Glomerular visceral epithelial cell (primary cell): ENCODE measurements around the gene ABCA4.

Experiments
- DNase-seq: peaks from one replicate; pipeline ENCODE4 v3.0.0-alpha.2; 2016; ENCODE audit errors: extremely low spot score

Gene ABCA4

DNA sequence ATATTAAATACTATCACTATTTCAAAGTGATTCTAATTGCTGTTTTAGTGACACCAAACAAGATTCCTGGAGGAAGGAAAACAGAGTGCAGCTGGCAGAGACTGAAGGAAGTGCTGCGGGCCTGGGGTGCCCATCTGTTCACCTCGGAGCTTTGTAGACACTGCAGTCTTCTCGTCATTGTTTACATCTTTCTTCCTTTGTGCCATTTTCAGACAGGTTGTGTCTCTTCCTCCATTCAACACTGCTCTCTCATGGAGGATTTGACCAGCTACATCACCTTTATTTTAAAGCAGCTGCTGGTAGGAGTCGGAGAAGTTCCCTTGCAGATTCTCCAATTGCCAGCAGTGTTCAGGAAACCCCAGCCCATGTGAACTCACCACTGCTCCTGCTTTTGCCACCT lies 37.3 kb downstream of the ABCA4 start:
- DNase-seq: no peak

DNA sequence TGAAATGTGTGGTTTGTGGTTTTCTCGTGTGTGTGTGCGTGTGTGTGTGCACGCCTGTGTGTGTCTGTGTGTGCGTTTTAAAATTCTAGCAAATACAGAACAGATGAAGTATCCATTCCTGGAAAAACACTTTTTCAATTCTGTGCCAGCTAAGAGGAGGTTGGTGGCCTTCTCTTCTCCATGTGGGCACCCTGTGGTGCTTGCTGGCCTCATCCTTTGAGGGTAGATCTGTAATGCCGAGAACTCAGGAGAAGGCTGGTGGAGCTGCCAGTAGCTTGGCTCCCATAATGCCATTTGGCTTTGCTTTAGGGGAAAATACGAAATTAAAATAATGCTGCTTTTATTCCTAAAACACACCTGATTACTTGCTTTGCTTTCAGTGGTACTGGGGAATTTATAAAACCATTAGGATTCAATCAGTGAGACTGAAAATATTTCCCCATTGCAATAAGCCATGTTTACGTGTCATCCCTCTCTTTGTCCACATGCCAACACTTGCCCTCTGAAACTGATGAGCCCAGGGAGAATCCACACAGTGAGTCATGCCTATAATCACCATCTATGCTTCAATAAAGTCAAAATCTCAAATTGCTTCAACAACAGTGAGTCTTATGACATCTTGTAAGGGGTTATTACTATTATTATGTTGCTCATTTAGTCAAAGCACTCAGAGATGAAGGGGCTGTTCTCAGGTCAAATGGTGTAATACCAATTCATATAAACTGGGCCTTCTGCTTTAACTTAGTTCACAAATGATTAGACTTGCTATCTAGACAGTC lies 39.2 kb downstream of the ABCA4 start:
- peak; percentile 71 for DNase-seq

DNA sequence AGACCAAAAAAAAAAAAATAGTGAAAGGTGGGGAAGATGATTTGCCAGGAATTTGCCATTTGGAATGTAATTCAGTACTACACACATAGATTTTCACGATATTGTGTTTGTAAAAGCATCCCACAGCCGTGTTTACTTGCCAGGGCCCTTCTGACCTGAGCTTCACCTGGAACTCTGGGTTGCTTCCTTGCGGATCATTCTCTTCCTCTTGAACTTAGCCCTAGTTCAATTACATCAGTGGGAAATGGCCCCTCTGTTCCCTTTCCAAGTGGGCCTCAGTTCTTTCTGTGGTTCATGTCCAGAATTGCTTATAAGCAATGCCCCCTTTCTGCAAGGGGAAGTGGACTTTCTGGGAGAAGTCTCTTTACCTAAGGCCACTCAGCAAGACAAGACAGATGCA lies 41.0 kb downstream of the ABCA4 start:
- no peak for DNase-seq

DNA sequence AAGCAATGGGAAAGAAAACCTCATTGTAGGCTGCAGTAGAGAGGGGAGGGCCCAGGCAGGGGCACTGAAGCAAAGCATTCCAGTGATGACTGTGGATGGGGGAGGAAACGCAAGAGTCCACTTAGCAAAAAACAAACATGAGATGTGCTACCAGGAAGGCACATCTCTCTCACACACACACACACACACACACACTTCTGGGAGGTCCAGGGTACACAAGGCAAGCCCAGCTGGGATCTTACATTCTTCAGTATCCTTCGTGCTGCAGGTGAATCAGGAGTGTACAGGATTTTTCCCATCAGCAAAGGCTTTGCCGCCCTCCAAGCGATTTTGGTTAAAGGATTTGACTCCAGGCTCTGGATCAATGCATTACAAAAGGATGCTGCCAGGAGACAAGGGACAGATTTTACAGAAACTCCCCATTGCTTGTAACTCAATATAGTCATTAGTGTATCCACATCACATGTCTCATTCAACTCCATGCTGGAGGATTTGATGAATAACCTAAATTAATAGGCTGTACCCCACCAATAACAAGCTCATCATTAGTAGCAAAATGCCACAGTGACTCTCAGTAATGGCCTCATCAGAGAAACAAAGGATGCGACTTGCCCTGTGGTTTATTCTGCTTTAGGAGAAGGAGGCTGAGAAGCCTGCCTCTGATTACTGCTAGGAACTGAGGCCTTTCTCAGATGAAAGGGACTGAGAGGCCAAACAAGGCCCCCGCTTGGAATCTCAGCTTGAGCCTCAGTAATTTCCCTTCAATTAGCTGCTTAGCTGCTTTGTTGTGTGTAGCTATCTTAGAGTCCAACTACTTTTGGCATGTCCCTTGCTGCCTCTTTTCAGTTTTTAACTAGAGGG lies 41.6 kb downstream of the ABCA4 start:
- DNase-seq: peak; percentile 86

- DNase-seq: no peak
These were observed 48.0 kb downstream of the ABCA4 start for GRCh38 chr1:94072840-94073522.

DNA sequence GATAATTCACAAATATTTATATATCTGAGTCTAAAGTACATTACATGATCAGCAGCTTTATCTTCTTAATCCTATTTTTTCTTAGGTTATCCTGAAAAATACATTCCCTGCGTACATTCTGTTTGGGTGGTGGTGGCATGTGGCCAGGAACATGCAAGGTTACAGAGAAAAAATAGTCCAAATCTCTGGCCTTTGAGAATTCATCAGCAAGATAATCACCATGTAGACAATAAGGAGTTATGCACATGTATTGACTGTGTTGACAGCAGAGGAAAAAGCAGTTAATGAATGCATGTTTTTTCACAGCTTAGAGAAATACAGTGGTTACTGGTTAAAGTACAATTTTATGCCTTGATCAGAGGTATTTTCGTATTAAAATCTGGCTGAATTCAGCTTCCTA lies 49.0 kb downstream of the ABCA4 start:
- DNase-seq: no peak

DNA sequence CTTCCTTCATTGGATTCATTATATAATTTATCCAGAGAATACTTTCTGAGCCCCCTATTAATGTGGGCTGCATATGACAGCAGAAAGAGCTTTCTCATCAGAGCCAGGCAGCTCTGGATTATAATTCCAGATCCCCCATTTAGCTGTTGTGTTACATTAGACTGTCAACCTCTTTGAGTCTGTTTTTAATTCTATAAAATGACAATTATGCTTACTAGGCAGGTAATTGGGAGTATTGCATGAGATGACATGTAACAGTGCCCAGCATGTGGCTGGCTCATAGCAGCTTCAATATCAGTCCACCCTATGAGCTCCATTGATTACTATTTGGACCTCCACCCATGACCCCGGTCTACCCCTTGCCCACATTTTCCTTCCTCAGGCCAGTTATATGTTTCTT lies 49.6 kb downstream of the ABCA4 start:
- no peak for DNase-seq

DNA sequence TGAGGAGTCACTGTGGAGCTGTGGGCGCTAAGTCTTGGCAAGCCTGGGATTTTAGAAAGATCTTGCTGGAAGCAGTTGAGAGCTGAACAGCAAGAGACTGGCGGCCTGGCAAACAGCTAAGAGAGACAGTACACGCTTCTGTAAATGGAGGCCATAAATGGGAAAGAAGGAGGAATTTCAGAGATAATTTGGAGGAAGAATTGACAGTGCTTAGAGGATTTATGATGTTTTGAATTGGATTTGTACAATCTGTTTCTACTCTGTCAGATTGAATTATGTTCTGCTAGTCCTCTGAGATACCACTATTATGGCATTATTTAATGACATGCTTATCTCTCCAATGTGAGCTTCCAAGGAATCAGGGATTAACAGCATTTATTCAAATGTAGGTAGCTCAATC lies 50.1 kb downstream of the ABCA4 start:
- DNase-seq: no peak

GRCh38 chr1:94069919-94070285 lies 51.0 kb downstream of the ABCA4 start:
- DNase-seq: no peak

DNA sequence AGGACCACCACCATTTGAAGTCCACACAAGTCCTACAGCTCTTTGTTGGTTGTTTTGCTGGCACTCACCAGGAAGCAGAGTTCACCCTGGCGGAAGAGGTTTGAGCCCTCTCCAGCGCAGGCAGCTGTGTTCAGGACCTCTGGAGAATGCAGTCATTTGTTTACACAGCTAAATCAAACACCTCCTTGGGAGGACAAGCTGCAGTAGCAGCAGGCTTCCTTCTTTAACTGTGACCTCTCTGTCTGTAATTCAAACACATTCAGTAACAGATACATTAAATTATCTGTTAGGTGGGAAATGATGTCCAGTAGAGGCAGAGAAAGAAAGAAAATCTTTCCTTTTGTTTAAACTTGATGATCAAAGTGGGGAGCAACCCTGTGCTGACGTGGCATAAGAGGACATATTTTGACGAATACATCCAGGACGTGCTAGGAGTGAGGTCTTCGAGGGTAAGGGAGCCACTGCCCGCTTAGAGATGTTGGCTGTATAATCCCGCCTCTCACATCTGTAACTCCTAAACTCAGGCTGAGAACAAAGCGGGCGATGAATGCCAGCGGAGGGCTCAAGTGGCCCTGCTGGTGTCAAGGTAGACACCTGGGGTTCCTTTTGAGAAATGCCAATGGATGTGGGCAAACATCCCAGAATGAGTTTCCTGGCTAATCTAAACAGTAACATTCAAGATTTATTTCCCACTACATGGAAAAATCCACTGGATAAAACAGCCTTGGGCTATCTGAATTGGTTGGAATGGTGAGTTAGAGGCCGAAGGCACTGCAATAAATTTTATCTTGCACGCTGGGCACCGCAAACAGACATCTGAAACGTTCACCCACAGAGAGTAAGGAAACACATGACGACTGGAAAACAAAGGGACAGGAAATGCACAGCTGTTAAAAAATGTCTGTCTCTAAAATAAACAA lies 51.7 kb downstream of the ABCA4 start:
- DNase-seq: peak; percentile 36

DNA sequence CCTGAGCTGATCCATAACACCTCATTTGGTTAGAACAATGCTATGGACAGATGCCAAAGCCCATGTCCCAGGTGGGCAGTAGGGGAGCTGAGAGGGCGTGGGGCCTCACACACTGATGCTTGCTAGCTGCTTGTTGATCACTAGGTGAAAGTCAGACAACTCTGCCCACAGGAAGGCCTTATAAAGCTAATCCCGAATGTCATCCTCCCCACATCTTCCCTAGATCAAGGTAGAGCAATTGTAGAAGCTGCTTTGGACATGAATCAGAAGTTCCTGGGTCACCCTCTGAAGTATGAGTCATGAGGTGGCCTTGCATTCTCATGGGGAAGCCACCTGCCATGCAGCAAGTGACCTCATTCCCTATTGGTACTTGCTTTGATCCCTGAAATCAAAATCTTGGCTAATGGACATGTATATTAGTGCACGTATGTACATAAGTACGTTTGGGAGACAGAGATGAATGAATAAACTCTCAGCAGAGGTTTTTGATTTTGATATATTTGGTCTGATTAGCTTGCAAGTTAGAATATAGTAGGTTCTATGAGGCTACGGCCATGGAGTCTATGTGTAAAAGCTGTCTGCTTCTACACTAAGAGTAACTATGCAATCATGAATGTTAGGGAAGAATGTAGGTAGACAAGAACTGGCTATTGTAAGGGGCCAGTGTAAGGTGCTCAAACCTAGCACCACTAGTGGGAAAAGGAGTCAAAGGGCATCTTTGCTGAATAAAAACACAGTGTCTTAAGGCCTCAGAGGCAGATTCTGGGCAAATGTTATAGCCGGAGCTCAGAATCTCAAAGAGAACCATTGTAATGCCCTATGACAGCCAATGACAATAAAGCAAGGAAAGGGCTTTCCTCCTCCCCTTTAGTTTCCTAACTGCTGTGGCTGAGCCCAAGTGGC lies 52.6 kb downstream of the ABCA4 start:
- DNase-seq: peak; percentile 66

GRCh38 chr1:94067196-94067595 lies 53.8 kb downstream of the ABCA4 start:
- DNase-seq: no peak

GRCh38 chr1:94063379-94063778 lies 57.6 kb downstream of the ABCA4 start:
- no peak for DNase-seq

DNA sequence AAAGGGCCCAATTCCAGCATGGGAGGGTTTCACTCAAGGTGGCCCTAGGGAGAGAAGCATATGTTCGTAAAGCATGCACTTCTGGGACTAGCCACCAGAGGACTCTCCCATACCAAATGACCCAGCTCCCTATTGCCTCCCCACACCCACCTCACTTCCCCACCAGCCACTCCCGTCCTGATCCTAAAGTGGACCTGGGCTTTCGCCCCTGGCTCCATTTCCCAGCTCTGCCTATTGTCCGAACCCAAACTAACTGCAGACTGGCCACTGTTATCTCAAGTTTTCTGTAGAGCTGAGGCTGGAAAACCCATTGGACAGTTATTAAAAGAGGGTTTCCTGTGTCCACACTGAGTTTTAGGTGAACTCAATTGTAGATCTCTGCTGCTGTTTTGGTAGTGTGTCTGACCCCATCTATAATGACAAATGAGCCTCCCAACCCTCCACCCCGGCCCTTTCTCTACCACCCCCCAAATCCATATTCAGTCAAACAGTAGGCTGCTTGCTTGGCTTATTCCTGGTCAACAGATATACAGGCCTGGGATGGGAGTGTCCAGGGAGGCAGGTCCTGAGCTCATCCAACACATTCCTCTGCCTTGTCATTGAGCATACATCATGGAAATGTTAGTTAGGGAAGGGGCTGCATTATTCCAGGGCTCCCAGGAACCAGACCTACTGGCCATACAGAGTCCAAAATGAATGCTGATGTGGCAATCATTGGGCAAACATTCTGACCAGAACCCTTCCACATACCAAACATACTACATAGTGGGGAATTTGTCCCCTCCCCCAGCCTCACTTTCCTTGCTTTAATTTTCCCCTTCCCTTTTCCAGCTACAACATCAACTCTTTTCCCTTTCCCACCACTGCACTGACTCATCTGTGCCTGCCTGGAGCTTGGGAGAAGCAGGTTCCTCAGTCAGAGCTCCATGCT lies 59.2 kb downstream of the ABCA4 start:
- DNase-seq: peak; percentile 64

- DNase-seq: no peak
These were observed 60.2 kb downstream of the ABCA4 start for GRCh38 chr1:94060720-94061119.

DNA sequence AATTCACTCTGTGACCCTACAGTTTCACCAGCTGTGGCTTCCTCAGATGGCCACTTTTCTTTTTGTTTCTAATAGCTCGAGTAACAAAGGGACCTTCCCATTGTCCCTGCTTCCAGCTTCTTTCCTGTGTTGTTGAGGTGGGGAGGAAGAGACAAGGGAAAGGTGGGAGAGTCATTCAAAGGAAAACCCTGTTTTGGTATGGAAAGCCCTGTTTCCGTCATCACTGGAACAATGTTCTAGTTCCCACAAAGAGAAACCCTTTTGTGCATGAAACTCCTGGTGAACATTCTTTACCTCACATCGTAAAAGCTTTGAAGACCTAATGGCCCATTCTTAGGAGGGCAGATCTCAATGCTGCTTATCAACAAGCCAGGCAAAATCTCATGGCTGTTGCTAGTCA lies 62.2 kb downstream of the ABCA4 start:
- no peak for DNase-seq

DNA sequence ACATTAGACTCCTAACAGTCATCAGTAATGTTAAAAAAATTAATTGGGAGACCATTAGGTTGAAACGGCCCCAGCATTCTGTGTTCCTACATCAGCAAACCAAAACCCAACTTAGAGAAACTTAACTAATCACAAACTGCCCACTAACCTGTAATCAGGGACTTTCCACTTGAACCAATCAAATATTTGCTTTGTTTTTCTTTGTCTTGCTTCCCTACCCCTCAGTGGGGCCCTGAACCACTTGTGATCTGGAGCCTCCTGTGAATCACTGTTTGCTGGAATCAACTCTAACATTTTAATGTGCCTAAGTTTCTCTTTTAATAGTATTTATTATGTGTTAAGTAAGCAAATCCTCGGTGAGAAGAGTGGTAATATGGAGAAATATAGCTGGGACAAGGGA lies 64.0 kb downstream of the ABCA4 start:
- no peak for DNase-seq

DNA sequence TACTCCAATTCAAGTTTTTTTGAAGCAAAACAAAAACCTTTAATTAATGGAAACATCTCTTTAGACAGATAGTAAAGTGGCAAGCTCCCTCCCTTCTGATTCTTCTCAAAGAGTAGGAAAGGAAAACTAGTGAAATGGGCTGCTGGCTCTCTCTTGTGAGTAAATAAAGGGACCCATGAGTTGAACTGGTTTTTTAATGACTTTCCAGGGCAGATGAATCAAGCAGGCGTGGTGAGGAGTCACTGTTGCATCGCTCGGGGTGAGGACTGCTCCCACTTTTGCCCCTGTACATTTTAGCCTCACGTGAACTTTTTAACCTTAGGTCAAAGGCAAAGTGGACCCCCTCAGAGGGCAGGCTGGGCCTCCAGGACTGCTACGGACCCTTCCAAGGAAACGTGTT lies 64.8 kb downstream of the ABCA4 start:
- DNase-seq: no peak

- peak; percentile 76 for DNase-seq
These were observed 65.4 kb downstream of the ABCA4 start for GRCh38 chr1:94055459-94056122.
